Hematopoietic multipotent progenitor cell (in vitro differentiated cells): ENCODE results near the gene AP1G1. TPM values are rescaled to one million over a fixed set of nuclear protein-coding genes. Genes with fewer than 3 reads are reported as not detected.
"Not testable (repeated sequence)": the region's sequence is repeated elsewhere in the genome, so short reads cannot be mapped to it uniquely, and the experiment has no call there.

Experiments used
- DNase-seq, 3 donors: peaks; one replicate each; pipeline ENCODE4 v3.0.0-alpha.2; 2011 to 2015; ENCODE audit warnings: low read depth in 2 of 3, low spot score in 2 of 3
- small RNA-seq: library from RNA; depleted of rRNA; stranded (forward); fragments of <200 nt; gene quantifications from one replicate; pipeline ENCODE3, GENCODE V24; 2012
- total RNA-seq: library from RNA; depleted of rRNA; stranded (reverse); fragments of >200 nt; gene quantifications from one replicate; pipeline ENCODE4 v1.2.3, GENCODE V29; 2012

AP1G1 gene
- total RNA-seq, 1 donor, result 40.7 TPM

GRCh38 chr16:71709229-71709781 is 99.3 kb downstream of the AP1G1 start:
- no peak for DNase-seq

- no peak for DNase-seq
Observed at GRCh38 chr16:71708696-71709095, 99.9 kb downstream of the AP1G1 start.

GRCh38 chr16:71707199-71707598 is 101.4 kb downstream of the AP1G1 start:
- no peak for DNase-seq

GRCh38 chr16:71706046-71706445 is 102.6 kb downstream of the AP1G1 start:
- DNase-seq, result no peak

- DNase-seq, result no peak
Observed at GRCh38 chr16:71703333-71703732, 105.3 kb downstream of the AP1G1 start.

- DNase-seq, result no peak
Observed at GRCh38 chr16:71700831-71701230, 107.8 kb downstream of the AP1G1 start.

GRCh38 chr16:71698491-71698890 is 110.1 kb downstream of the AP1G1 start:
- DNase-seq, result no peak

- DNase-seq, result no peak
Observed at GRCh38 chr16:71693164-71693563, 115.5 kb downstream of the AP1G1 start.

- DNase-seq, result no peak
Observed at GRCh38 chr16:71689901-71690300, 118.7 kb downstream of the AP1G1 start.

- no peak for DNase-seq
Observed at GRCh38 chr16:71687861-71688260, 120.8 kb downstream of the AP1G1 start.

GRCh38 chr16:71684280-71684679 is 124.4 kb downstream of the AP1G1 start:
- not testable (repeated sequence) for DNase-seq

GRCh38 chr16:71681360-71681759 is 127.3 kb downstream of the AP1G1 start:
- DNase-seq, result no peak

Small RNAs within 50 kb of the gene (small RNA-seq; reads per million reads assigned to genes)
- gene AC010653.3 (not detected), gene SNORA70D (0.20 reads per million), gene SNORD71 (2,912 reads per million, percentile 99 among the genes with 10 or more reads in this experiment)

Other genes with a start within 250 kb of the AP1G1 start
- gene TAT, start 231.7 kb downstream of the AP1G1 start, total RNA-seq, result not detected
- gene MARVELD3, start 182.7 kb downstream of the AP1G1 start, total RNA-seq, result under 0.01 TPM
- 3.8 TPM for gene PHLPP2, start 84.1 kb downstream of the AP1G1 start, total RNA-seq
- gene ATXN1L, start 37.1 kb upstream of the AP1G1 start, total RNA-seq, result 12.9 TPM
- 10.2 TPM for gene ZNF821, start 75.3 kb upstream of the AP1G1 start, total RNA-seq
- 162 TPM for gene IST1, start 86.7 kb upstream of the AP1G1 start, total RNA-seq
- gene PKD1L3, start 191.6 kb upstream of the AP1G1 start, total RNA-seq, result under 0.01 TPM
- gene DHODH, start 199.9 kb upstream of the AP1G1 start, total RNA-seq, result 6.7 TPM
- 0.81 TPM for gene HP, start 245.7 kb upstream of the AP1G1 start, total RNA-seq